ENCODE results near the gene NFATC4. TPM values are rescaled to one million over a fixed set of nuclear protein-coding genes. Genes with fewer than 3 reads are reported as not detected.

NFATC4 gene
- total and polyA plus RNA-seq, 2 experiments from 2014 or later: 20.9 to 26.6 TPM

DNA sequence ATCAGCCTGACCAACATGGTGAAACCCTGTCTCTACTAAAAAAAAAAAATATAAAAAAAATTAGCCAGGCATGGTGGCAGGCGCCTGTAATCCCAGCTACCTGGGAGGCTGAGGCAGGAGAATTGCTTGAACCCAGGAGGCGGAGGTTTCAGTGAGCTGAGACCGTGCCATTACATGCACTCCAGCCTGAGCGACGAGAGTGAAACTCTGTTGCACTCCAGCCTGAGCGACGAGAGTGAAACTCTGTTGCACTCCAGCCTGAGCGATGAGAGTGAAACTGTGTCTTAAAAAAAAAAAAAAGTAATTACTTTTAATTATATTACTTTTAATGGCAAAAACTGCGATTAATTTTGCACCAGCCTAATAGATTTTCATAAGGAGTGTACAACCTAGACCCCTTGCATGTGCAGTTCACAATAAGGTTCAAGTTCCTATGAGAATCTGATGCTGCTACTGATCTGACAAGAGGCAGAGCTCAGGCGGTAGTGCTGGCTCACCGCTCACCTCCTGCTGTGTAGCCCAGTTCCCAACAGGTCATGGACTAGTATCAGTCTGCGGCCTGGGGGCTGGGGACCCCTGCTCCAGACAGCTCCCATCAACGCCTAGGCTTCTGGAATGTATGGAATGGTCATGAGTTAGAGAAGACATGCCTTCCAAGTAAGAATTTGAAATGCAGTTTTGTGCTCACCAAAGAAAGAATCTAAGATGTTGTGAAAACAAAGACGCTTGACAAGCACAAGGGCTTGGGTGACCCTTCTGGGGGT, 46.6 kb upstream of the NFATC4 start:
- no peaks in the 10 kb centered on the region for H4K20me1 ChIP-seq (replicated peaks; ENCODE audit: insufficient read depth)
- no peaks in the 10 kb centered on the region for H3K79me2 ChIP-seq (replicated peaks; ENCODE audit: insufficient read depth)
- no peak overlapping the region for H3K4me2 ChIP-seq
- no peaks in the 10 kb centered on the region for H3F3A ChIP-seq (replicated peaks; ENCODE audit: low read depth)
- DNase-seq (ENCODE audit: low spot score) (peak; percentile 32), ATAC-seq (peak; percentile 47)
- Mint-ChIP-seq H3K4me3 (no peak overlapping the region), H3K27me3 (ENCODE audit: insufficient read depth, low read depth, poor library complexity) (peaks cover 29% of the 10 kb centered on the region), H3K27ac (no peak overlapping the region), H3K9me3 (no peaks in the 10 kb centered on the region), H3K4me1 (peaks cover 2% of the 10 kb centered on the region; the same call in 1 of the 3 replicates), H3K36me3 (ENCODE audit: low read depth) (no peaks in the 10 kb centered on the region; the same call in 2 of the 3 replicates)
- no peak overlapping the region for H3K4me3 ChIP-seq
- no peak for TF ChIP-seq POLR2AphosphoS5 (IDR thresholded peaks at IDR 0.05; ENCODE audit: low read depth)
- no peak for TF ChIP-seq CREB1 (CRISPR knock-in tag; IDR thresholded peaks at IDR 0.05; ENCODE audit: low read depth)
- TF ChIP-seq ZNF462 (CRISPR knock-in tag; IDR thresholded peaks at IDR 0.05): no peak
- no peak for TF ChIP-seq ZNF114 (CRISPR knock-in tag; IDR thresholded peaks at IDR 0.05)
- no peak for TF ChIP-seq ETS1 (IDR thresholded peaks at IDR 0.05)
- no peaks in the 10 kb centered on the region for H3K9me2 ChIP-seq (ENCODE audit: insufficient read depth)
- no peaks in the 10 kb centered on the region for H3K36me3 ChIP-seq (ENCODE audit: insufficient read depth)
- H3K4me1 ChIP-seq (ENCODE audit: insufficient read depth): no peaks in the 10 kb centered on the region
- no peak overlapping the region for H2AFZ ChIP-seq
- no peak overlapping the region for H3K27ac ChIP-seq (ENCODE audit: low read depth)
- peaks cover 53% of the 10 kb centered on the region for H3K27me3 ChIP-seq (ENCODE audit: insufficient read depth)

All from GM23338 (cell line).